ENCODE data around the gene KMT2D.

DNA sequence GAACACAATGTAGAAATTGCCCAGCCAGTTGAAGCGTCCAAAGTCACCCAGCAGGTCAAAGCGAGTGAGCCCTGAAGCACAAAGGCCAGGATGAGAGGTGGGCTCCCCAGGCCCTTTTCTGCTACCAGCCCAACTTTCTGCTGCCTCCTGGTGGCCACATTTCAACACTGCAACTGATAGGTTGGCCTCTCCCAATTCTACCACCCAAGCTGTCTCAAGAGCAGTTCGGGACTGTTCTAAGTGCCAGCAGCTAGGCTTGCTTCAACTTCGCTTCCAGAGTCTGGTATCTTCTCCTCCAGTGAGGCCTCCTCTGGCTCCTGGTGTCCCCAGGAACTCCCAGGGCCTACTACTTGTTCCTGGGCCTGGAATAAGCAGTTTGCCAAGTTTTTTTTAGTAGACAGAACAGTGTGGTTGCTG, 37.4 kb upstream of the KMT2D start:
- TF ChIP-seq, protein P1, sequence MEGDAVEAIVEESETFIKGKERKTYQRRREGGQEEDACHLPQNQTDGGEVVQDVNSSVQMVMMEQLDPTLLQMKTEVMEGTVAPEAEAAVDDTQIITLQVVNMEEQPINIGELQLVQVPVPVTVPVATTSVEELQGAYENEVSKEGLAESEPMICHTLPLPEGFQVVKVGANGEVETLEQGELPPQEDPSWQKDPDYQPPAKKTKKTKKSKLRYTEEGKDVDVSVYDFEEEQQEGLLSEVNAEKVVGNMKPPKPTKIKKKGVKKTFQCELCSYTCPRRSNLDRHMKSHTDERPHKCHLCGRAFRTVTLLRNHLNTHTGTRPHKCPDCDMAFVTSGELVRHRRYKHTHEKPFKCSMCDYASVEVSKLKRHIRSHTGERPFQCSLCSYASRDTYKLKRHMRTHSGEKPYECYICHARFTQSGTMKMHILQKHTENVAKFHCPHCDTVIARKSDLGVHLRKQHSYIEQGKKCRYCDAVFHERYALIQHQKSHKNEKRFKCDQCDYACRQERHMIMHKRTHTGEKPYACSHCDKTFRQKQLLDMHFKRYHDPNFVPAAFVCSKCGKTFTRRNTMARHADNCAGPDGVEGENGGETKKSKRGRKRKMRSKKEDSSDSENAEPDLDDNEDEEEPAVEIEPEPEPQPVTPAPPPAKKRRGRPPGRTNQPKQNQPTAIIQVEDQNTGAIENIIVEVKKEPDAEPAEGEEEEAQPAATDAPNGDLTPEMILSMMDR (IDR thresholded peaks at IDR 0.05; ENCODE audit: insufficient read depth, low read depth, low read length) = peak; percentile 70
- no peak for TF ChIP-seq EZH2 (IDR thresholded peaks at IDR 0.05; ENCODE audit: insufficient read depth, low read length)

Data from astrocyte (in vitro differentiated cells and primary cell).